Coronary artery (tissue), 2 donors: ENCODE data around the gene GPR17.

ENCODE experiments used
- DNase-seq: peaks from one replicate; pipeline ENCODE4 v3.0.0-alpha.2; 2017; ENCODE audit warnings: low spot score
- H3K27ac ChIP-seq, 2 donors: fragments of 200-600 bp; sonication (generic); one replicate each; pipeline ENCODE4 v1.5.1; 2016 to 2019
- H3K4me3 ChIP-seq: fragments of 200-600 bp; sonication (generic); 2 replicates; pipeline ENCODE4 v1.5.1; 2016; ENCODE audit warnings: mild to moderate bottlenecking, moderate library complexity
- CTCF ChIP-seq: fragments of 200-600 bp; sonication (generic); IDR thresholded peaks from one replicate; pipeline ENCODE4 v1.5.1; 2019; ENCODE audit warnings: antibody characterized with exemption

GPR17 gene

DNA sequence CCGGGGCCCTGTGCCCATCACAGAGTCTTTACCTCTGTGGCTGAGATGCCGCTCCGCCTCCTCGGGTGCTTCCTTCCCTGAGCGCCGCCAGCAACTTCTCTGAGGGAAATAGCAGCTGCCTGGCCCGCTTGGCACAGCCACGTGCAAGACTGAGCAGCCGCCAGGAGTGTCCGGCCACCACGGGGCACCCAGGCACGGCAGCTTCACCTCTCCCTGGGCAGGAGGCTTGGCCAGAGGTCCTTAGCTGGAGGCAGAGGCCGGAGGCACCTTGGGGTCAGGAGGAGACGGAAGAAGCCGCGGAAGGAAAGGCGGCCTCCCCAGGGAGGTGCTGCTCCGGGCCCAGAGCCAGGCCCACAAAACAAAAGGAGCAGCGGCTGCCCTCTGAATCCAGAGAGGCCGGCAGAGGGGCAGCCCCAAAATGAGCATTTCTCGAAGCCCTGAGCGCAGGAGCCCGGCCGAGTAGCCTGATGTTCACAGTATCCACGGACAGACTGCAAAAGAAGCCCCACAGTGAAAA, 35.4 kb downstream of the GPR17 start:
- peak; percentile 74 for DNase-seq
- H3K27ac ChIP-seq, result peak overlapping the region; percentile 24 to 70
- H3K4me3 ChIP-seq, result peak overlapping the region; percentile 64
- no peak for TF ChIP-seq CTCF

DNA sequence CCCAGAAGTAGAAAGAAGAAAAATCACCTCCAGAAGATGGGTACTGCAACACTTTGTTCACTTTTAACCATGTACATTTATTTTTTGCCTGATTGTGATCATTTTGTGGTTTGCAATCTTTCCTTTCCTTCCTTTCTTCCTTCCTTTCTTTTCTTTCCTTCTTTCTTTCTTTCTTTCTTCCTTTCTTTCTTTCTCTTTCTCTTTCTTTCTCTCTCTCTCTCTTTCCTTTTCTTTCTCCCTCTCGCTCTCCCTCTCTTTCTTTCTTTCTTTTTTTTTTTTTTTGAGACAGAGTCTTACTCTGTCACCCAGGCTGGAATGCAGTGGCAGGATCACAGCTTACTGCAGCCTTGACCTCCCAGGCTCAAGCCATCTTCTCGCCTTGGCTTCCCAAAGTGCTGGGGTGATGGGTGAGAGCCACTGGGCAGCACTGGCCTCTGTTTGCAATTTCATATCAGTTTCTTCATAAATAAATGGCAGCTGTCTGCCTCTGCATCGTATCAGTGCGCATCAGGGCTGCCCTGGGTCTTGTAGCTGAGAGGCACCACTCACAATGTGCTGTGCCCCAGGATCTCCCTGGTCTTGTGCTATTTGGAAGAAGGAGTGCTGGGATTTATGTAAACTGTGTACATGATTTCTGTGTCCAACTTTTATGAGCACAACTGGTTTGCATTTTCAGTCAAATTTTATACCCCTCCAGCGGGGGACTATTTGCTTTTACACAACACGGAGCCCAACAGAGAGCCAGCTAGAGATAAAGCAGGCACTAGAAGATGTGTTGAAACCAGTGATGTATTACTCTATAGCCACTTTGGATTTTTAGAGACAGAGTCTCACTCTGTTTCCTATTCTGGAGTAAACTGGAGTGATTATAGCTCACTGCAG, 36.3 kb downstream of the GPR17 start:
- H3K27ac ChIP-seq, result peak overlapping the region; percentile 24 to 70

GRCh38 chr2:127683056-127683455, 37.1 kb downstream of the GPR17 start:
- H3K27ac ChIP-seq, result peak overlapping the region; percentile 59 to 70
- H3K4me3 ChIP-seq, result no peak overlapping the region
- no peak for TF ChIP-seq CTCF
- DNase-seq, result no peak

More for the DNA sequence above, 36.3 kb downstream of the GPR17 start:
- no peak overlapping the region for H3K4me3 ChIP-seq
- peak; percentile 62 for DNase-seq
- no peak for TF ChIP-seq CTCF

GRCh38 chr2:127683757-127684156, 37.8 kb downstream of the GPR17 start:
- H3K4me3 ChIP-seq, result no peak overlapping the region
- no peak for DNase-seq
- no peak for TF ChIP-seq CTCF
- H3K27ac ChIP-seq, result peak overlapping the region; percentile 59 to 70

DNA sequence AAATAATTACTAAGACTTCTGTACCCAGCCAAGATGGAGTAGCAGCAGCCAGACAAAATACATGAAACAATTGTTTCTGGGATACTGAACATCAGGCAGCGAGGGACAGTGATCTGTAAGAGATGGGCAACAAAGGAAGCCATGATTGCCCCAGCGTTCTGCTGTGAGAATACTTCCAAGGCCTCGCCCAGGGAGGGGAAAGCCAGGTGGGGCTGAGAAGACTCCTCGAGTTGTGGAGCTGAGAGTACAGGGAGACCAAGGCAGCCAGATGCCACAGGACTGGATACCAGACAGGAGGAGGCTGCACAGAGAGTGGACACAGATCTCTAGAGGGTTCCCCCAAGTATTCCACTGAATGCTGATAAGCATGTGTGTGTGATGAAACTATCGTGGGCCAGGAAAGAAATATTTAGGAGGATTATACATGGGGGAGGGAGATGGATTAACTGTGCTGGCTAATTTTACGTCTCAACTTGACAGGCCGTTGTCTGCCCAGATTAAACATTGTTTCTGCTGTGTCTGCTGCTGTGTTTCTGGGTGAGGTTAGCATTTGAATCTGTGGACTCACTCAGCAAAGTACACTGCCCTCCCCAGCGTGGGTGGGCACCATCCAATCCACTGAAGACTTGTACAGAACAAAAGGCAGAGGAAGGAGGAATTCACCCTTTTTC, 39.6 kb downstream of the GPR17 start:
- no peak for DNase-seq

GRCh38 chr2:127688405-127688804, 42.5 kb downstream of the GPR17 start:
- no peak for TF ChIP-seq CTCF
- no peak overlapping the region for H3K27ac ChIP-seq
- DNase-seq, result no peak
- no peak overlapping the region for H3K4me3 ChIP-seq

More for the DNA sequence above, 39.6 kb downstream of the GPR17 start:
- Histone ChIP-seq H3K4me3 (no peak overlapping the region), H3K27ac (no peak overlapping the region)
- no peak for TF ChIP-seq CTCF
